ENCODE results near the gene TEDDM1.

TEDDM1 gene

DNA sequence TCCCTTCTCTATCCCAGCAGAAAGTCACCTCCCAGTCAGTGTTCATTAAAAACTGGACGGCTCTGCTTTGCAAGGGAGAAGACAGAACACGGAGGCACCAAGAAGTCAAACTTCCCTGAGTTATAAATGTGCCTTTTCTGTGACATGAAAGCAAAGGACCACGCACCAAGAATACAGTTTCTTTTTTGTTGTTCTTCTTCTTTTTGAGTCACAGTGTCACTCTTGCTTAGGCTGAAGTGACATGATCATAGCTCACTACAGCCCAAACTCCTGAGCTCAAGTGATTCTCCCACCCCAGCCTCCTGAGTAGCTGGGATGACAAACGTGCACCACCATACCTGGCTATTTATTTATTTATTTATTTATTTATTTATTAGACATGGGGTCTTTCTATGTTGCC lies 31.6 kb downstream of the TEDDM1 start:
- no peak for FAIRE-seq
- TF ChIP-seq TAF1 (IDR thresholded peaks at IDR 0.05; ENCODE audit: low read depth, low read length) = no peak
- no peak for TF ChIP-seq POLR2AphosphoS5 (IDR thresholded peaks at IDR 0.05; ENCODE audit: low read depth, low read length)
- no peak for DNase-seq (ENCODE audit: insufficient read length, low spot score)

GRCh38 chr1:182368358-182368757 lies 32.1 kb downstream of the TEDDM1 start:
- TF ChIP-seq PAX5 (IDR thresholded peaks at IDR 0.05; ENCODE audit: insufficient read depth, low read length, severe bottlenecking) (no peak), POU2F2 (IDR thresholded peaks at IDR 0.05; ENCODE audit: low read depth, low read length) (no peak), POLR2A (IDR thresholded peaks at IDR 0.05; ENCODE audit: low read depth, low read length) (no peak), TAF1 (IDR thresholded peaks at IDR 0.05; ENCODE audit: low read depth, low read length) (no peak), POLR2AphosphoS5 (IDR thresholded peaks at IDR 0.05; ENCODE audit: low read depth, low read length) (no peak), SPI1 (IDR thresholded peaks at IDR 0.05; ENCODE audit: low read depth, low read length) (no peak)
- FAIRE-seq (no peak), DNase-seq (ENCODE audit: insufficient read length, low spot score) (no peak)

DNA sequence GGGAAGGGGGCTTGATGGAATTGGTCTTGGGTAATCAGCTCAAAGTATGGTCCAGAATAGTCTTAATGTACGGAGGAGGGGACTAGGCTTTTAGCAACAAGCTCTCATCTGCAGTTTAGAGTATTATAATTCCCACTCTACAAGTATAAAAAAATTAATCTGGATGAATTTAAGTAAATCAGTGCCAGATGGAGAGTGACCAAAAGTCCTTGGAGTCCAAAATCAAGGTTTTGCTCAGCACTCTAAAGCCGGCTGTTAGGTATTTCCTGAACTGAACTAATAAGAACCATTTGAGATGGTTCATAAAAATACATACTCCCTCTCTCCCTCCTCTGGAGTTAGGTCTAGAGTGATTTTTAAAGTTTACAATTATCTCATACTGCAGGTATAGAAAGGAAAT lies 32.5 kb downstream of the TEDDM1 start:
- no peak for DNase-seq (ENCODE audit: insufficient read length, low spot score)
- no peak for FAIRE-seq
- TF ChIP-seq SPI1 (IDR thresholded peaks at IDR 0.05; ENCODE audit: low read depth, low read length) (no peak), POLR2A (IDR thresholded peaks at IDR 0.05; ENCODE audit: low read depth, low read length) (no peak), POLR2AphosphoS5 (IDR thresholded peaks at IDR 0.05; ENCODE audit: low read depth, low read length) (no peak), TAF1 (IDR thresholded peaks at IDR 0.05; ENCODE audit: low read depth, low read length) (no peak), POU2F2 (IDR thresholded peaks at IDR 0.05; ENCODE audit: low read depth, low read length) (no peak), PAX5 (IDR thresholded peaks at IDR 0.05; ENCODE audit: insufficient read depth, low read length, severe bottlenecking) (no peak)

DNA sequence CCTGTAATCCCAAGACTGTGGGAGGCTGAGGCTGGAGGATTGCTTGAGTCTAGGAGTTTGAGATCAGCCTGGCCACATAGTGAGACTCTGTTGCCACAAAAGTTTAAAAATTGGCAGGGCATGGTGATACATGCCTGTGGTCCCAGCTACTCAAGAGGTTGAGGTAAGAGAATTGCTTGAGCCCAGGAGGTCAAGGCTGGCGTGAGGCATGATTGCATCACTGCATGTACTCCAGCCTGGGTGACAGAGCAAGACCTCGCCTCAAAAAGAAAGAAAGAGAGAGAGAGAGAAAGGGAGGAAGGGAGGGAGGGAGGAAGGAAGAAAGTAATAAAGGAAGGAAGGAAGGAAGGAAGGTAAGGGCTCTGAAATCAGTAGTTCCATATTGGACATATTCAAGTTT lies 33.9 kb downstream of the TEDDM1 start:
- no peak for FAIRE-seq

GRCh38 chr1:182359645-182360044 lies 40.8 kb downstream of the TEDDM1 start:
- TF ChIP-seq POLR2AphosphoS5 (IDR thresholded peaks at IDR 0.05; ENCODE audit: low read depth, low read length) (no peak), PAX5 (IDR thresholded peaks at IDR 0.05; ENCODE audit: insufficient read depth, low read length, severe bottlenecking) (no peak), TAF1 (IDR thresholded peaks at IDR 0.05; ENCODE audit: low read depth, low read length) (no peak), SPI1 (IDR thresholded peaks at IDR 0.05; ENCODE audit: low read depth, low read length) (no peak), POU2F2 (IDR thresholded peaks at IDR 0.05; ENCODE audit: low read depth, low read length) (no peak), POLR2A (IDR thresholded peaks at IDR 0.05; ENCODE audit: low read depth, low read length) (no peak)
- FAIRE-seq (no peak), DNase-seq (ENCODE audit: insufficient read length, low spot score) (no peak)

More for the DNA sequence above, 33.9 kb downstream of the TEDDM1 start:
- TF ChIP-seq TAF1 (IDR thresholded peaks at IDR 0.05; ENCODE audit: low read depth, low read length) (no peak), SPI1 (IDR thresholded peaks at IDR 0.05; ENCODE audit: low read depth, low read length) (no peak), POU2F2 (IDR thresholded peaks at IDR 0.05; ENCODE audit: low read depth, low read length) (no peak), PAX5 (IDR thresholded peaks at IDR 0.05; ENCODE audit: insufficient read depth, low read length, severe bottlenecking) (no peak), POLR2A (IDR thresholded peaks at IDR 0.05; ENCODE audit: low read depth, low read length) (no peak), POLR2AphosphoS5 (IDR thresholded peaks at IDR 0.05; ENCODE audit: low read depth, low read length) (no peak)
- no peak for DNase-seq (ENCODE audit: insufficient read length, low spot score)

- no peak for TF ChIP-seq TAF1 (IDR thresholded peaks at IDR 0.05; ENCODE audit: low read depth, low read length)
- TF ChIP-seq SPI1 (IDR thresholded peaks at IDR 0.05; ENCODE audit: low read depth, low read length) = no peak
- TF ChIP-seq POLR2A (IDR thresholded peaks at IDR 0.05; ENCODE audit: low read depth, low read length) = no peak
- no peak for TF ChIP-seq POU2F2 (IDR thresholded peaks at IDR 0.05; ENCODE audit: low read depth, low read length)
- TF ChIP-seq PAX5 (IDR thresholded peaks at IDR 0.05; ENCODE audit: insufficient read depth, low read length, severe bottlenecking) = no peak
- no peak for TF ChIP-seq POLR2AphosphoS5 (IDR thresholded peaks at IDR 0.05; ENCODE audit: low read depth, low read length)
- FAIRE-seq (no peak), DNase-seq (ENCODE audit: insufficient read length, low spot score) (no peak)
Observed at GRCh38 chr1:182357913-182358312, 42.6 kb downstream of the TEDDM1 start.

DNA sequence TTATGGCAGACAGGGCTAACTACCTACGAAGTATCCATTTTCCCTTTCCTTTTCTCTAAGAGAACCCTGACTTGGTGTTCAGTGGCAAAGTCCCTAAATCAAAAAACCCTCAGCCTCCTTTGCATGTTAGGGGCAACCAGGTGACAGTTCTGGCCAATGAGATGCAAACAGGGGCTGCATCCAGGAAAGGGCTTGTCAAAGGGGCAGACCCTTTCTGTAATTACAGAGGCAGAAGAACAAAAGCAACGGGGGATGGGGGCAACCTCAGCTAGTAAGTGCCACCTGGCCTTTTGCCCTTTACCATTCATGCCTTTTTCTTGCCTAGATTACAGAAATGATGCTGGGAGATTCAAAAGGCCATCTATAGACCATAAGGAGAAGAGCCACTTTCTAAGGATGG lies 43.3 kb downstream of the TEDDM1 start:
- no peak for TF ChIP-seq TAF1 (IDR thresholded peaks at IDR 0.05; ENCODE audit: low read depth, low read length)
- no peak for TF ChIP-seq POLR2A (IDR thresholded peaks at IDR 0.05; ENCODE audit: low read depth, low read length)
- TF ChIP-seq POU2F2 (IDR thresholded peaks at IDR 0.05; ENCODE audit: low read depth, low read length) = no peak
- no peak for TF ChIP-seq POLR2AphosphoS5 (IDR thresholded peaks at IDR 0.05; ENCODE audit: low read depth, low read length)
- TF ChIP-seq PAX5 (IDR thresholded peaks at IDR 0.05; ENCODE audit: insufficient read depth, low read length, severe bottlenecking) = no peak
- TF ChIP-seq SPI1 (IDR thresholded peaks at IDR 0.05; ENCODE audit: low read depth, low read length) = no peak
- DNase-seq (ENCODE audit: insufficient read length, low spot score) (no peak), FAIRE-seq (no peak)

DNA sequence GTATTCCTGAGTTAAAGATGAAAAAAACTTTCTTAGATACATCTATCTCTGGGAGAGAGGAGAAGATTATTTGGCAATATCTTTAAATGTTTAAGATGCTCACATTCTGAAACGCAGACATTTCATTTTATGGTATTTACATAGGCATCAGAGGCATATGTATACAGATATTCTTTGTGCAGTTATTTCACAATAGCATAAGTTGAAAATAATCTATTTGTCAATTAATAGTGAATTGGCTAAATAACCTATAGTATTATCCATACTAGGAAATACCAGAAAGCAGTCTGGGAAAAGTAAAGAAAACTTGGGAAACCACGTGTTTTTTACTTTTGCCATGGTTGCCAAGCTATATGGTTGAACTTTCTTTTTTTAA lies 44.8 kb downstream of the TEDDM1 start:
- TF ChIP-seq POLR2AphosphoS5 (IDR thresholded peaks at IDR 0.05; ENCODE audit: low read depth, low read length) (no peak), TAF1 (IDR thresholded peaks at IDR 0.05; ENCODE audit: low read depth, low read length) (no peak), SPI1 (IDR thresholded peaks at IDR 0.05; ENCODE audit: low read depth, low read length) (no peak), POU2F2 (IDR thresholded peaks at IDR 0.05; ENCODE audit: low read depth, low read length) (no peak), PAX5 (IDR thresholded peaks at IDR 0.05; ENCODE audit: insufficient read depth, low read length, severe bottlenecking) (no peak), POLR2A (IDR thresholded peaks at IDR 0.05; ENCODE audit: low read depth, low read length) (no peak)
- FAIRE-seq = no peak

DNA sequence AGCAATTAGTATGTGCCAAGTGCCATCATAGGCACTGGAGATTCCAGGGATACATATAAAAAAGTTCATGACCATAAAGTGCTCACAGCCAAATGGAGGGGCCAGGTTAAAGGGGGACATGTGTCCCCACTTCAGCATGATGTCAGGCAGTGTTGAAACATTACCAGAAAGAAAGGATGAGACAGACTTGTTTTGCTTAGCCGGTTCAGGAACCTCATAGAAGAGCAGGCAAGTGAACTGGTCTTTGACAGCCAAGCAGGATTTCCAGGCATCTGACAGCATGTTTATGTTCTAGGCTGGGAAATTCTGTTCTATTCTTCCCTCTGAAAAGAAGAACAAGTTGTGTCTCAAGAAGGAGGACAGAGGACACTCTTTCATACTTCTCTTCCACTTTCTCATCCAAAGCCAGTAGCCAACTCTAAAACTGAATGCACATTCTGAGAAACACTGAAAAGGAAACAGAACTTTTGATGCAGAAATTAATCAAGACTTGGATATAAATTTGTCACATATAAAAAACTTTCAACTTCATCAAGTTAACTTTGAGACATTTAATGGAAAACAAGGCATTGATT lies 48.6 kb downstream of the TEDDM1 start:
- FAIRE-seq = no peak
- TF ChIP-seq POU2F2 (IDR thresholded peaks at IDR 0.05; ENCODE audit: low read depth, low read length) (no peak), SPI1 (IDR thresholded peaks at IDR 0.05; ENCODE audit: low read depth, low read length) (no peak), POLR2AphosphoS5 (IDR thresholded peaks at IDR 0.05; ENCODE audit: low read depth, low read length) (no peak), TAF1 (IDR thresholded peaks at IDR 0.05; ENCODE audit: low read depth, low read length) (no peak), POLR2A (IDR thresholded peaks at IDR 0.05; ENCODE audit: low read depth, low read length) (no peak), PAX5 (IDR thresholded peaks at IDR 0.05; ENCODE audit: insufficient read depth, low read length, severe bottlenecking) (no peak)
- no peak for DNase-seq (ENCODE audit: insufficient read length, low spot score)

More for the DNA sequence above, 44.8 kb downstream of the TEDDM1 start:
- no peak for DNase-seq (ENCODE audit: insufficient read length, low spot score)

- no peak for DNase-seq (ENCODE audit: insufficient read length, low spot score)
- TF ChIP-seq POU2F2 (IDR thresholded peaks at IDR 0.05; ENCODE audit: low read depth, low read length) = no peak
- no peak for TF ChIP-seq TAF1 (IDR thresholded peaks at IDR 0.05; ENCODE audit: low read depth, low read length)
- no peak for TF ChIP-seq SPI1 (IDR thresholded peaks at IDR 0.05; ENCODE audit: low read depth, low read length)
- no peak for TF ChIP-seq POLR2A (IDR thresholded peaks at IDR 0.05; ENCODE audit: low read depth, low read length)
- TF ChIP-seq PAX5 (IDR thresholded peaks at IDR 0.05; ENCODE audit: insufficient read depth, low read length, severe bottlenecking) = no peak
- no peak for FAIRE-seq
Observed at GRCh38 chr1:182350839-182351238, 49.6 kb downstream of the TEDDM1 start.
